Measurements from ENCODE around the gene CDS2.

Gene CDS2

GRCh38 chr20:5170341-5170740 lies 43.5 kb downstream of the CDS2 start:
- CTCF ChIA-PET: interaction anchor here (1.3 to 3.3 kb wide), 5 partner anchors 12 to 44 kb away, joined by 3 to 15 read pairs (median 7); partner anchors contain the start of gene CDS2
- H3K36me3 ChIP-seq (ENCODE audit: control insufficient read depth in 4 of 4, insufficient read depth in 4 of 4, low read length in 3 of 4): peaks cover 0 to 10% (median 2%) of the 10 kb centered on the region in 4 experiments
- H3K4me3 ChIP-seq (ENCODE audit: control insufficient read depth in 1 of 7, extremely low read depth in 1 of 7, insufficient read depth in 4 of 7, low read depth in 2 of 7, low read length in 6 of 7): no peak overlapping the region
- H3K27me3 ChIP-seq (replicated peaks in 2 of 5; ENCODE audit: control insufficient read depth in 4 of 5, insufficient read depth in 5 of 5, low read length in 4 of 5): no peaks in the 10 kb centered on the region
- H3K4me1 ChIP-seq (ENCODE audit: control extremely low read depth in 1 of 4, control insufficient read depth in 4 of 4, insufficient read depth in 4 of 4, low read length in 3 of 4): peaks cover 14 to 77% (median 38%) of the 10 kb centered on the region in 4 experiments
- H3K9me3 ChIP-seq (ENCODE audit: control extremely low read depth in 1 of 5, control insufficient read depth in 4 of 5, insufficient read depth in 2 of 5, low read depth in 1 of 5, low read length in 4 of 5): no peaks in the 10 kb centered on the region
- DNase-seq: no peak
- POLR2A ChIA-PET: no interaction called here
- peak overlapping the region in 1 of 2 experiments; percentile 46 for H3K27ac ChIP-seq (ENCODE audit: insufficient read depth in 1 of 2, low read depth in 1 of 2, low read length in 2 of 2, poor library complexity in 1 of 2, severe bottlenecking in 2 of 2)
- 85% methylated on average over 7 of the region's 8 CpGs for WGBS (ENCODE audit: insufficient coverage)

- Histone ChIP-seq H3K27me3 (replicated peaks in 2 of 5; ENCODE audit: control insufficient read depth in 4 of 5, insufficient read depth in 5 of 5, low read length in 4 of 5) (no peaks in the 10 kb centered on the region), H3K4me1 (ENCODE audit: control extremely low read depth in 1 of 4, control insufficient read depth in 4 of 4, insufficient read depth in 4 of 4, low read length in 3 of 4) (peaks cover 14 to 80% (median 37%) of the 10 kb centered on the region in 4 experiments), H3K4me3 (ENCODE audit: control insufficient read depth in 1 of 7, extremely low read depth in 1 of 7, insufficient read depth in 4 of 7, low read depth in 2 of 7, low read length in 6 of 7) (no peak overlapping the region), H3K9me3 (ENCODE audit: control extremely low read depth in 1 of 5, control insufficient read depth in 4 of 5, insufficient read depth in 2 of 5, low read depth in 1 of 5, low read length in 4 of 5) (no peaks in the 10 kb centered on the region), H3K27ac (ENCODE audit: insufficient read depth in 1 of 2, low read depth in 1 of 2, low read length in 2 of 2, poor library complexity in 1 of 2, severe bottlenecking in 2 of 2) (no peak overlapping the region), H3K36me3 (ENCODE audit: control insufficient read depth in 4 of 4, insufficient read depth in 4 of 4, low read length in 3 of 4) (peaks cover 0 to 15% (median 4%) of the 10 kb centered on the region in 4 experiments)
- 84% methylated on average over 14 of the region's 14 CpGs for WGBS (ENCODE audit: insufficient coverage)
- CTCF ChIA-PET: interaction anchor here (0.8 to 3.3 kb wide), 5 partner anchors 9 to 45 kb away, joined by 3 to 14 read pairs (median 3); no protein-coding TSS in a partner anchor
- DNase-seq: no peak
- POLR2A ChIA-PET: no interaction called here
These were observed 44.4 kb downstream of the CDS2 start for GRCh38 chr20:5171064-5171789.

GRCh38 chr20:5171790-5172164 lies 45.0 kb downstream of the CDS2 start:
- ChIA-PET CTCF (interaction anchor here (1.2 to 3.3 kb wide), 3 partner anchors 15 to 46 kb away, joined by 3 to 14 read pairs (median 6); no protein-coding TSS in a partner anchor), POLR2A (no interaction called here)
- no peak overlapping the region for H3K27ac ChIP-seq (ENCODE audit: insufficient read depth in 1 of 2, low read depth in 1 of 2, low read length in 2 of 2, poor library complexity in 1 of 2, severe bottlenecking in 2 of 2)
- no peaks in the 10 kb centered on the region for H3K27me3 ChIP-seq (replicated peaks in 2 of 5; ENCODE audit: control insufficient read depth in 4 of 5, insufficient read depth in 5 of 5, low read length in 4 of 5)
- no peak overlapping the region for H3K4me3 ChIP-seq (ENCODE audit: control insufficient read depth in 1 of 7, extremely low read depth in 1 of 7, insufficient read depth in 4 of 7, low read depth in 2 of 7, low read length in 6 of 7)
- 81% methylated on average over 2 of the region's 4 CpGs for WGBS (ENCODE audit: insufficient coverage)
- peaks cover 14 to 78% (median 36%) of the 10 kb centered on the region in 4 experiments for H3K4me1 ChIP-seq (ENCODE audit: control extremely low read depth in 1 of 4, control insufficient read depth in 4 of 4, insufficient read depth in 4 of 4, low read length in 3 of 4)
- DNase-seq: peak in 1 of 3 donors; percentile 15
- peaks cover 0 to 21% (median 9%) of the 10 kb centered on the region in 4 experiments for H3K36me3 ChIP-seq (ENCODE audit: control insufficient read depth in 4 of 4, insufficient read depth in 4 of 4, low read length in 3 of 4)
- no peaks in the 10 kb centered on the region for H3K9me3 ChIP-seq (ENCODE audit: control extremely low read depth in 1 of 5, control insufficient read depth in 4 of 5, insufficient read depth in 2 of 5, low read depth in 1 of 5, low read length in 4 of 5)

GRCh38 chr20:5172167-5172601 lies 45.4 kb downstream of the CDS2 start:
- peaks cover 0 to 24% (median 11%) of the 10 kb centered on the region in 4 experiments for H3K36me3 ChIP-seq (ENCODE audit: control insufficient read depth in 4 of 4, insufficient read depth in 4 of 4, low read length in 3 of 4)
- no peaks in the 10 kb centered on the region for H3K9me3 ChIP-seq (ENCODE audit: control extremely low read depth in 1 of 5, control insufficient read depth in 4 of 5, insufficient read depth in 2 of 5, low read depth in 1 of 5, low read length in 4 of 5)
- POLR2A ChIA-PET: no interaction called here
- H3K4me1 ChIP-seq (ENCODE audit: control extremely low read depth in 1 of 4, control insufficient read depth in 4 of 4, insufficient read depth in 4 of 4, low read length in 3 of 4): peaks cover 14 to 74% (median 35%) of the 10 kb centered on the region in 4 experiments
- DNase-seq: no peak
- WGBS (ENCODE audit: insufficient coverage): 97% methylated on average over 7 of the region's 8 CpGs
- H3K27ac ChIP-seq (ENCODE audit: insufficient read depth in 1 of 2, low read depth in 1 of 2, low read length in 2 of 2, poor library complexity in 1 of 2, severe bottlenecking in 2 of 2): no peak overlapping the region
- CTCF ChIA-PET: interaction anchor here (1.2 to 1.6 kb wide), 2 partner anchors 20 to 46 kb away, joined by 3 to 6 read pairs; no protein-coding TSS in a partner anchor
- H3K27me3 ChIP-seq (replicated peaks in 2 of 5; ENCODE audit: control insufficient read depth in 4 of 5, insufficient read depth in 5 of 5, low read length in 4 of 5): no peaks in the 10 kb centered on the region
- no peak overlapping the region for H3K4me3 ChIP-seq (ENCODE audit: control insufficient read depth in 1 of 7, extremely low read depth in 1 of 7, insufficient read depth in 4 of 7, low read depth in 2 of 7, low read length in 6 of 7)

GRCh38 chr20:5172903-5173463 lies 46.2 kb downstream of the CDS2 start:
- no peak for DNase-seq
- no peaks in the 10 kb centered on the region for H3K27me3 ChIP-seq (replicated peaks in 2 of 5; ENCODE audit: control insufficient read depth in 4 of 5, insufficient read depth in 5 of 5, low read length in 4 of 5)
- H3K27ac ChIP-seq (ENCODE audit: insufficient read depth in 1 of 2, low read depth in 1 of 2, low read length in 2 of 2, poor library complexity in 1 of 2, severe bottlenecking in 2 of 2): no peak overlapping the region
- POLR2A ChIA-PET: no interaction called here
- CTCF ChIA-PET: interaction anchor here (1.6 kb wide), 1 partner anchor 47 kb away, joined by 6 read pairs; no protein-coding TSS in a partner anchor
- peaks cover 14 to 68% (median 34%) of the 10 kb centered on the region in 4 experiments for H3K4me1 ChIP-seq (ENCODE audit: control extremely low read depth in 1 of 4, control insufficient read depth in 4 of 4, insufficient read depth in 4 of 4, low read length in 3 of 4)
- over 99% methylated on average over 8 of the region's 8 CpGs for WGBS (ENCODE audit: insufficient coverage)
- H3K4me3 ChIP-seq (ENCODE audit: control insufficient read depth in 1 of 7, extremely low read depth in 1 of 7, insufficient read depth in 4 of 7, low read depth in 2 of 7, low read length in 6 of 7): no peak overlapping the region
- H3K9me3 ChIP-seq (ENCODE audit: control extremely low read depth in 1 of 5, control insufficient read depth in 4 of 5, insufficient read depth in 2 of 5, low read depth in 1 of 5, low read length in 4 of 5): no peaks in the 10 kb centered on the region
- peaks cover 2 to 30% (median 12%) of the 10 kb centered on the region in 4 experiments for H3K36me3 ChIP-seq (ENCODE audit: control insufficient read depth in 4 of 4, insufficient read depth in 4 of 4, low read length in 3 of 4)

GRCh38 chr20:5173751-5174150 lies 46.9 kb downstream of the CDS2 start:
- ChIA-PET POLR2A (interaction anchor here (0.6 kb wide), 1 partner anchor 54 kb away, joined by 3 read pairs; no protein-coding TSS in a partner anchor), CTCF (interaction anchor here (1.3 to 1.7 kb wide), 5 partner anchors 12 to 48 kb away, joined by 3 to 8 read pairs (median 3); partner anchors contain the start of gene CDS2)
- Histone ChIP-seq H3K4me1 (ENCODE audit: control extremely low read depth in 1 of 4, control insufficient read depth in 4 of 4, insufficient read depth in 4 of 4, low read length in 3 of 4) (peaks cover 11 to 62% (median 29%) of the 10 kb centered on the region in 4 experiments), H3K4me3 (ENCODE audit: control insufficient read depth in 1 of 7, extremely low read depth in 1 of 7, insufficient read depth in 4 of 7, low read depth in 2 of 7, low read length in 6 of 7) (no peak overlapping the region), H3K27me3 (replicated peaks in 2 of 5; ENCODE audit: control insufficient read depth in 4 of 5, insufficient read depth in 5 of 5, low read length in 4 of 5) (no peaks in the 10 kb centered on the region), H3K27ac (ENCODE audit: insufficient read depth in 1 of 2, low read depth in 1 of 2, low read length in 2 of 2, poor library complexity in 1 of 2, severe bottlenecking in 2 of 2) (no peak overlapping the region), H3K36me3 (ENCODE audit: control insufficient read depth in 4 of 4, insufficient read depth in 4 of 4, low read length in 3 of 4) (peaks cover 5 to 32% (median 17%) of the 10 kb centered on the region in 4 experiments), H3K9me3 (ENCODE audit: control extremely low read depth in 1 of 5, control insufficient read depth in 4 of 5, insufficient read depth in 2 of 5, low read depth in 1 of 5, low read length in 4 of 5) (no peaks in the 10 kb centered on the region)
- 38% methylated on average over 3 of the region's 4 CpGs for WGBS (ENCODE audit: insufficient coverage)
- no peak for DNase-seq
